NCI-H2196 treated with DMSO at 0.1 percent for 48 hours (cell line): ENCODE measurements around the gene KIN.
A peak's percentile ranks its signal among the peaks of the same experiment; 100 is the strongest.
"Not testable (repeated sequence)": the region's sequence is repeated elsewhere in the genome, so short reads cannot be mapped to it uniquely, and the experiment has no call there.

ENCODE experiments used
- DNase-seq: peaks from one replicate; lab custom pipeline; 2025; ENCODE audit not compliant: unreplicated experiment; lab: John Stamatoyannopoulos, UW

KIN gene

DNA sequence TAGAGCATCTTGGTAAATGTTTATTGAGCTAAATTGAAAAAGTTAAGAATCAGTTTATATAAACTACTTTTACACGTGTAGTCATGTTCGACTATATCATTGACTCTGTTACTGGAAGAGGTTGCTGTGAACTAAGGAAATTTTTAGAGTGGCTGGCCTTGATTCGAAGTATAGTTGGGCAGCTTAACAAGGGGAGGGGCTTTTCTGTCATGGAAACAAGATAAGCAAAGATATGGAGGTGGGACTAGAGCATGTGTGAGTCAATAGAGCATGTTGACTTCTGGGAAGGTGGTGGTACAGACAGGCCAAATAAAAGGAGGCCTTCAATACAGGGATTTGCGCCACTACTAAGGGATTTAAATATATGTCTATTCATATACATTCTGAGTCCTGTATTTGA is 7.8 kb upstream of the KIN start:
- DNase-seq: no peak

DNA sequence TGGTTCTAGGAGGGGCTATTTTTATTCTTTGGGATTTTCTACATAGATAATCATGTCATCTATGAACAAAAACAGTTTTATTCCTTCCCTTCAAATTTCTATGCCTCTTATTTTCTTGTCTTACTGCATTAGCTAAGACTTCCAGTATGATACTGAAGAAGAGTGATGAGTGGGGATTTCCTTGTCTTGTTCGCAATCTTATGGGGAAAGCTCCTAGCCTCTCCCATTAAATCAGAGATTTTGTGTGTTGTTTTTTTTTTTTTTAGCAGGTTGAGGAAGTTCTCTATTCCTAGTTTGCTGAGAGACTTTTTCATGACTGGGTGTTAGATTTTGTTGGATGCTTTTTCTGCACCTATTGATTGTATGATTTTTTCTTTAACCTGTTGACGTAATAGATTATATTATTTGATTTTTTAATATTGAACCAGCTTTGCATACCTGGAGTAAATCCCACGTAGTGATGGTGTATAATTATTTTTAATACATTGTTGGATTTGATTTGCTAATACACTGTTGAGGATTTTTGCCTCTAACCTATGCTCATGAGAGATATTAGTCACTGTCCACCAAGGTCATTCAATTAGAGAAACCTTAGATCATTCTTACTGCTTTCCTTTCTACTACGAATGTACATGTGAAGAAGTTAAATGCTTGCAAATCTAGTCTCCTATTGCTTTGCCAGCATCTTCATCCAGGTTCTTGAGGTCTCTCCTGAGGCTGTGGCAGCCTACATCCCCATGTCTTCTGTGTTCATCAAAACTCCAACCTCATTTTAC is 6.6 kb upstream of the KIN start:
- no peak for DNase-seq

DNA sequence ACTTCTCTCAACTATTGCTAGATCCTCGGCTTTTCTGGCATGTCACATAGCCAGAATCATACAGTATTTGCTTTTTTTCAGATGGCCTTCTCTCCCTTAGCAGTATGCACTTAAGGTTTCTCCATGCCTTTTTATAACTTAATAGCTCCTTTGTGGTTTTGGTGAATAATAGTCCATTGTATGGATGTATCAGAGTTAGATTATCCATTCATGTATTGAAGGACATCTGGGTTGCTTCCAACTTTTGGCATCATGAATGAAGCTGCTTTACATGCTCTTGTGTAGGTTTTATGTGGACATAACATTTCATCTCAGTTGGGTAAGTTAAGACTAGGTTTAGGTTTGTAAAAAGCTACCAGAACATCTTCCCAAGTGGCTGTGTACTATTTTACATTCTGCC is 4.7 kb upstream of the KIN start:
- DNase-seq: no peak

DNA sequence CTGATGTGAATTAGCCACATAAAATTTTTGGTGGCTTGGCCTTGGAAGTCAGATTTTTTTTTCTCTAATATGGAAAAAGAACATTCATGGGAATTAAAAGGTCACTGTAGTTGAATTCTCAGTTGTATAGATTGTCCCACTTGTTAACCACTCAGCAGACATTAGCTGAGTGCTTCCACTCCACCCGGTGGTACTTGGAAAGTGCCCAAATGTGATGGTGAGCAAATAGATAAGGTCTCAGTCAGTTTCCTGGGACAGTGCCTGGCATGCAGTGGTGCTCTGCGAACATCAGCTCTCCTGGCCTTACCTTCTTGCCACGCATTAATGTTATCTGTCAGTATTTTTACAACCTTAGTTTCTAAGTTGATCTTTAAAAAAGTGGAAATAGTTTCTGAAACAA is 1.6 kb upstream of the KIN start:
- DNase-seq: no peak

DNA sequence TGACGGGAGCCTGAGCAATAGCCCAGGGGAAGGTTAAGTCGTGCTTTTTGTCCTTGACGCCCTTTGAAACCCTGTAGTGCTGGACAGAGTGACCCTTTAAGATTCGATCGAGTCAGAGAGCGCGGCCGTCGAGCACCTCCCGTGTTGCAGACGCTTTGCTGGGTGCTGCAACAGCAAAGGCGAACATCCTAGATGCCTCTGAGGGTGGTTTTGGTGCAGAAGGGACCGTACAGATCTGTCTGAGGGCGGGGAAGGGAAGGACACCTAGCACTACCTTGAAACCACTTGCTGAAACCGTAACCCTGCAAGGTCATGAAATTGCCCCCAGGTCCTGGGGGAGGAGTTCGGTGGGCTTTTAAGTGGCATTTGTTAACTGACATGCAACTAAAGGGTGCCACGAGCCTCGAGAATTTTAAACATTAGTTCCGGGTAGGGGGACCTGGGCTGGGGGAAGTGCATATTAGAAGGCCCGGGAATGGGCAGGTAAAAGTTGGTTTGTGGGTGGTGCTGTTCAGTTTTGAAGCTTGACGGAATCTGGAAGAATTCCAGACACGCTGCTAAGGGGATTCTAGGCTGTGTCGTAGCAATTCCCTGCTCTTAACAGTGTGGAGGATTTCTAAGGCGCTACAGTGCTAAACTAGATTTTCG is 970 bp upstream of the KIN start:
- no peak for DNase-seq

DNA sequence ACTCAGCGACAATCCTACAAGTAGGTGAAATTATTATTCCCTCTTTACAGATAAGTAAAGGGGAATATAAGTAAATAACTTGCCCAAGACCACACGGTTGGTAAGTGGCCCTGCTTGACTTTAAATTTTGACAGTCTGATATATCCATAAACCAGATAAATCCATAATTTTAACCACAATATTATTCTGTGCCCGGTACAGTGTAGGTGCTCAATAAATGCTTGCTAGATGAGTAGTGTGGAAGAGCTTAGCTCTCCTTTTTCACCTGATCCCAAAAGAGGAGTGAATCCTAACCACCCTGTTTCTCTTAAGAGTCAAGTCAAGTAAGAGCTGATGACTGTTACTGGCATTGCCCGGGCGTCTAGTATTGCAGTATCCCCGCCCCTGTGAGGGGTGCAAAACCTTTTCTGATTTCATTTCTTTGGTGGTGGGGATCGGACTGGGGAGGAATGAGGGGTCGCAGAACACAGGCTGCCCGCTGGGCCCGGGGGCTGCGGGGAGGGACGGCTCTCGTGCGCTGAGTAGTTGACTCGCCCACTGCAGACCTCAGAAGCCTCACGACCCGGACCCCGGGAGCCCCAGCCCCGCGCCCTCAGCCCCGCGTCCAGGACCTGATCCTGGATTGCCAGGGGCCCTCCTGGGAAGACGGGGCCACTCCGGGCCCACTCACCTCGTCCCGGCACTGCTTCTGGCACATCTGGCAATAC is 490 bp downstream of the KIN start:
- no peak for DNase-seq

DNA sequence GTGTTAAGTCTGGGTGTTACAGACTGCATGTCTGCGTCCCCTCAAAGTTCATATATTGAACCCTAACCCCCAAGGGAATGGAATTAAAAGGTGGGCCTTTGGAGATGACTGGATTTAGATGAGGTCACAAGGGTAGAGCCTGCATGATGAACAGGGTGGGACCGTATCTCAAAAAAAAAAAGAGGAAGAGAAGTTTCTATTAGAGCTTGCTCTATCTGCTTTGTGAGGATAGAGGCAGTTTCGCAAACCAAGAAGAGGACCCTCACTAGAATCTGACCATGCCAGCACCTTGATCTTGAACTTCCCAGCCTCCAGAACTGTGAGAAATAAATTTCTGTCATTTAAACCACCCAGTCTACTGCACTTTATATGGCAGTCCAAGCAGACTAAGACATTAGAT is 1.4 kb downstream of the KIN start:
- DNase-seq: no peak

DNA sequence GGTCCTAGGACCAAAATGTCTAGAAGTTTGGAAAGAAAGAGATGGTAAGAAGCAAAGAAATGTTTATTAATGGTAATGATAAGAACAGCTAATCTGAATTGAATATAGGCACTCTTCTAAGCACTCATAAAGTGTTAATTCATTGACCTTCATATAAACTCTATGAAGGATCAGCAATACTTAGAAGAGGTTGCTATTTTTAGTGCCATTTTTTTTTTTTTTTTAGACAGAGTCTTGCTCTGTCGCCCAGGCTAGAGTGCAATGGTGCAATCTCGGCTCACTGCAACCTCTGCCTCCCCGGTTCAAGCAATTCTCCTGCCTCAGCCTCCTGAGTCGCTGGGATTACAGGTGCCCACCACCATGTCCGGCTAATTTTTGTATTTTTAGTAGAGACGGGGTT is 5.6 kb downstream of the KIN start:
- DNase-seq: not testable (repeated sequence)

DNA sequence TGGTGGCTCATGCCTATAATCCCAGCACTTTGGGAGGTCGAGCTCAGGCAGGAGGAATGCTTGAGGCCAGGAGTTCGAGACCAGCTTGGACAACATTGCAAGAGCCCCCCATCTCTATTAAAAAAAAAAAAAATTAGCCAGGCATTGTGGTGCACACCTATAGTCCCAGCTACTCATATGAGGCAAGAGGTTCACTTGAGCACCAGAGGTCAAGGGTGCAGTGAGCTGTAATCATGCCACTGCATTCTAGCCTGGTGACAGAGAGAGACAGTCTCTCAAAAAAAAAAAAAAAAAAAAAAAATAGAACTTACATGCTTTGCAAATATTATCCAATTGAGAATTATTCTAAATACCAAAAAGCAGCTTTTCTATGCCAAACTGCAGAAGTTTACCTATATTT is 11.0 kb downstream of the KIN start:
- DNase-seq: no peak

DNA sequence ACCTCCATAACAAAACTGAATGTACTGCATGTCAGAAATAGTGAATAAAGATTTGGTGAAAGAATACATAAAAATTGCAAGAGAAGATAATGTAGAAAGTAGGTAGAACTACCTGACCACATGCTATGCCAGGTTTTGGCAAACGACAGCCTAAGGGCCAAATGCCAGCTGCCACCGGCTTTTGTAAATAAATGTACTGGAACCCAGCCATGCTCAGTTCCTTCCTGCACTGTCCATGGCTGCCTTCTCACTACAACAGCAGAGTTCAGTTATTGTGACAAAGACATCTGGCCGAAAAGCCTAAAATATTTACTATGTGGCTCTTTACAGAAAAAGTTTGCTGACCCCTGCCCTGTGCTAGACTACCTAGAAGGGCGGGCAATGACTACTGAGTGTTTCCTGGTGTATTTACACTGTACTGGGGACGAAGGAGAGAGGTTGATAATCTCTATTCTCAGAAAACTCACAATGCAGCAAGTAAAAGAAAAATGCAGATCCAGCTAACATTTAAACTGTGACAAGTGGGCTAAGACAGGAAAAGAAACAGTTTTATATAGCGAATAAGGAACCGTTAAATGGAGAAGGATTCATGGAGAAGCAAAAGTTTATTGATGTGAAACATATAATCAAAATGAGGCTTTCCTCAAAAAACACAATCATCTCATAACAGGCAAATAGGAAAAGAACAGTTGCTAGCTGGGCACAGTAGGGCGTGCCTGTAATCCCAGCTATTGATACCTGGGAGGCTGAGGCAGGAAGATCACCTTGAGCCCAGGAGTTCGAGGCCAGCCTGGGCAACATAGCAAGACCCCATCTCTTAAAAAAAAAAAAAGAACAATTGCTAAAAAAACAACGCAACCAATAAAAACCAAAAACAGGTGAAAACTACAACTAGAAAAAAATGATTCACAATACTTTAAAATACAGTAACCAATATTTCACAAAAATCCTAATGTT is 13.7 kb downstream of the KIN start:
- DNase-seq: peak; percentile 32

DNA sequence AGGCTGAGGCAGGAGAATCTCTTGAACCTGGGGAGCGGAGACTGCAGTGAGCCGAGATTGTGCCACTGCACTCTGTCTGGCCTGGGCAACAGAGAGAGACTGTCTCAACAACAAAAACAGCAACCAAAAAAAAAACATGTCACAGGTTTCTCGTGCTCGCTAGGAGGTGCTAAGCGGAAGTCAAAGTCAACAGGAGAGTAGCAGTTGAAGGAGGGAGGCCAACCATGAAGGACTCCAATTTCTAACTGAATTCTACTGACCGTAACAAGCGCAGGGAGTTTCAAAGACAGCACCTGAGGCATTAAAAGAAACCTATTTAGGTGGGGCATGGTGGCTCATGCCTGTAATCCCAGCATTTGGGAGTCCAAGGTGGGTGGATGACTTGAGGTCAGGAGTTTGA is 19.4 kb downstream of the KIN start:
- no peak for DNase-seq

DNA sequence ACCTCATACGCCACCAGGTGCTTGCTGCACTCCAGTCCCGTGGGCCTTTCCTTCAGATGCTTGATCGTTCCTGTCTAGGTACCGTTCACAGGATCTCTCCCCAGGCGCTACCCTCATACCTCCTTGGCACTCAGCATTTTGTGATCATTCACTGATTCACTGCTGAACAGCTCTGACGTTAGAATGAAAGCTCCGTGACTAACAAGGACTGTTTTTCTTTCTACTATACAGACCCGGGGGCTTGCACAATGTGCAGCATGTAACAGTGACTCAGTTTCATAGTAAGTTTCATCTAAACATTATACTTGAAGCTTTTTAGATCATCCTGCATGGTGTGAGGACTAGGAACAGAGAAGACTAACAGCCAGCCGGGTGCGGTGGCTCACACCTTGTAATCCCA is 20.6 kb downstream of the KIN start:
- DNase-seq: no peak

DNA sequence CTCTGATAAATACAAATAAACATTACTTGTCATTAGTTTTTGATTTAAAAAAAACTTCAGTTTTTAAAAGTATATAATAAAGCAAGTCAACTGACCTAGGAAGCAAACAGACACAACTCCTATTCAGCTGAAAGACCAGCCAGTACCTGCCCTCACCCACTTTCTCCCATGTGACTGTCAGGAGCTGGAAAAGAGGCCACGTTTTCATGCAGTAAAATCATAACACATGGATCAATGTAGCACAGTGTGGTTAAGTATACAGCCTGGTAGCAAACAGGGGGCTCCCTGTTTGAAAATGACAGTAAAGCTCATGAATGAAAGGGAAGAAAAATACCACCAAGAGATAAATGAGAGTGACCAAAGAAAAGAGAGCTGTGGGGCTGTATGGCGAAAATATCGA is 21.6 kb downstream of the KIN start:
- DNase-seq: no peak

DNA sequence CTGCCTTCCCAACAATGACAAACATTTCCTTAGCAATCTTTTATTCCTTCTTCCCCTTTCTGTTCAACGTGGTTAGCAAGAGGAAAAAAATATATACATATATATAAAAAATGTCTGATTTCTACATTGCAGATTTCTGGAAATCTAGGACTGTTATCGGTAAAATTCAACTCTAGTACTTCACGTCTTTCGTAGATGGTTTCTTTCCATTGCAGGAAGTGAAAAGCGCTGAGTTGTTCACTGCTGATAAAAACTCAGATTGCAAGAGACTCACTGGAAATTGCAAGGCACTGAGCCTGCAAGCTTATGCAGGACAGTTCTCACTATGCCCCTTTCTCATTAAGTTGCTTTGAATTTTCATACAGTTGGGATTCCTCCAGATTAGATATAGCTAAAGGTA is 23.9 kb downstream of the KIN start:
- DNase-seq: no peak

DNA sequence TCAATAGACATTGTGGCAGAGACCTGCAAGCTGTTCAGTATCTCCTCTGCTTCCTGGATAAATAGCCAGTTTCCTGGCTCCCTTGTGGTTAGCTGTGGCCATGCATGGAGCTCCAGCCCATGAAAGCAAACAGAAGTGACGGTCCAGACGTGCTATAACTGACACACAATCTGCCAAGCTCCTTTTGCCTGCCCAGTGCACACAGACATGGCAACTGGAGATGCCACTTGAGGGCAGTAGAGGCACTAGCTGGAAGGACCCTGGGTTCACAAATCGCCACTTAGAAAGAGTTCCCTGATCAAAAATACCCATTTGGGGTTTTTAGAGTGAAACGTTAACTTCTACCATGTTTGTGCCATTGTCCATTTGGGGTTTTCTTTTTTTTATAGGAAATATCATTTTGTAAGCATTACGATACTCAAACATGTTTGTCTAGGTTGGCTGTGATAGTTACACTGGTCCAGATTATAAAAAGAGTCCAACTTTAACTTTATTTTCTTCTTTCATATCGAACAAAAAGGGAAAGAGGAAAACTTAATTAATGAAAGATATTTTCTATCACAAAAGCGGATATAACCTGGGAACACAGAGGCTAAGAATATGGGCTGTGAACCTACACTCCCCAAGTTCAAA is 31.3 kb downstream of the KIN start:
- peak; percentile 14 for DNase-seq

DNA sequence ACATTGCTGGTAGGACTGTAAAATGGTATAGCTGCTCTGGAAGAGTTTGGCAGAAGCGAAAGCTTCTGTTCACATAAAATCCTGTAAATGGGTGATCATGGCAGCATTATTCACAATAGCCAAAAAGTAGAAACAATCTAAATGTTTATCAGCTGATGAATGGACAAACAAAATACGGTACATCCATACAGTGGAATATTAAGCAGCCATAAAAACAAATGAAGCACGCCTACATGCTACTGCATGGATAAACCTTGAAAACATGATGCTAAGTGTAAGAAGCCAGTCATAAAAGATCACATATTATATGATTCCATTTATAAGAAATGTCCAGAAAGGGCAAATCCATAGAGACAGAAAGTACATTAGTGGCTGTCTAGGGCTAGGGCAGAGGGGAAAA is 32.7 kb downstream of the KIN start:
- DNase-seq: no peak

DNA sequence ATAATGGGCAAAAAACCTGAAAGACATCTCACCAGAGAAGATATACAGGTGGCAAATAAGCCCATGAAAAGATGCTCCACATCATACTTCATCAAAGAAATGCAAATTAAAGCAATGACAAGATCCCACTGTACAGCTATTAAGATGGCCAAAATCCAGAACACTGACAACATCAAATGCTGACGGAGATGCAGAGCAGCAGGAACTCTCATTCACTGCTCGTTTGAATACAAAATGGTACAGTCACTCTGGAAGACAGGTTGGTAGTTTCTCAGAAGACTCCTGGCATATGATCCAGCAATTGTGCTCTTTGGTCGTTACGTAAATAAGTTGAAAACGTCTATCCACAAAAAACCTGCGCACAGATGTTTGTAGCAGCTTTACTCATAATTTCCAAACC is 35.5 kb downstream of the KIN start:
- no peak for DNase-seq

DNA sequence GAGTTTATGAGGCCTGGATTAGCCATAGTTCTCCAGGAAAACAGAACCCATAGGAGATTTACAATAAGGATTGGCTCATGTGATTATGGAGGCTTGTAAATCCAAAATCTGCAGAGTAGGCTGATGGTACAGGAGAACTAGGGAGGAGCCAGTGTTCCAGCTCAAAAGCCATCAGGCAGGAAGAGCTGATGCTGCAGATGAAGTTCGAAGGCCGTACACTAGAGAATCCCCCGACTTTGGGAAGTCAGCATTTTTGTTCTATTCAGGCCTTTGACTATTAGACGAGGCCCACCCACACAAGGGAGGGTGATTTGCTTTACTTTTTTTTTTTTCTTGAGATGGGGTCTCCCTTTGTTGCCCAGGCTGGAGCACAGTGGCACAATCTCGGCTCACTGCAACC is 37.6 kb downstream of the KIN start:
- DNase-seq: no peak

DNA sequence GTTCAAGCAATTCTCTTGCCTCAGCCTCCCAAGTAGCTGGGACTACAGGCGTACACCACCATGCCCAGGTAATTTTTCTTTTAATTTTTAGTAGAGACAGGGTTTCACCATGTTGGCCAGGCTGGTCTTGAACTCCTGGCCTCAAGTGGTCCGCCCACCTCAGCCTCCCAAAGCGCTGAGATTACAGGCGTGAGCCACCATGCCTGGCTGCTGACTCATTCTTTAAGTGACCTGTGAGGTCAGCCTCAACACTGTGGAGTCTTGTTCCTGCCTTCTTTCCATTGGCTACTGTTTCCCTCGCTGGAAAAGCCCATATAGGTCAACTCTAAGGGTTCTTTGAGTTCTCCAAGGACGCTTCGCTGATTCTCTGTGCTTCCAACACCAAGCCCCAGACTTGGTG is 39.2 kb downstream of the KIN start:
- not testable (repeated sequence) for DNase-seq

DNA sequence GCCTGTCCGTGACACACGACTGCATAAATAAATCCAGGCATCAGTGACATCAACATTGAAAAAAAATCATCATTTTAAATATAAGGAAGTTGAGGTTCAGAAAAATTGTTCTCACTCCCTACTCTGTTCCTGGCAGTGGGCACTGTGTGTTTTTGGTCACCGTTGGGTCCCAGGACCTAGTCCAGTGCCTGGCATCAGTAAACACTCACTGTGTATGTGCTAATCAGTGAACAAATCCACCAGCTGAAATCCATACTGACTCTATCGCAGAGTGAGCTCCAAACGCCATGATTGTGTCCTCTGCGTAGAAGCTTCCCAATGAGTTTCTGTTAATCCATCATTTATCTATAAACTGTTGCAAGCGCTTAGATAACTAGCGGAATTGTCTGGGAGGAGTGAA is 43.5 kb downstream of the KIN start:
- DNase-seq: no peak
